Stimulated activated CD8-positive, alpha-beta memory T cell treated with anti-CD3 and anti-CD28 coated beads, Interleukin-7, amount 100 ng/mL, for 4 hours (primary cell): ENCODE results near the gene CHMP4A.
"Not testable (repeated sequence)": the region's sequence is repeated elsewhere in the genome, so short reads cannot be mapped to it uniquely, and the experiment has no call there.

Source experiments
- DNase-seq, 2 donors: peaks; one replicate each; pipeline ENCODE4 v3.0.0-alpha.2; 2020; ENCODE audit warnings: low read depth in 2 of 2

CHMP4A gene

GRCh38 chr14:24224618-24225071 is 11.4 kb upstream of the CHMP4A start:
- no peak for DNase-seq

- not testable (repeated sequence) for DNase-seq
Observed at GRCh38 chr14:24222987-24223386, 9.7 kb upstream of the CHMP4A start.

DNA sequence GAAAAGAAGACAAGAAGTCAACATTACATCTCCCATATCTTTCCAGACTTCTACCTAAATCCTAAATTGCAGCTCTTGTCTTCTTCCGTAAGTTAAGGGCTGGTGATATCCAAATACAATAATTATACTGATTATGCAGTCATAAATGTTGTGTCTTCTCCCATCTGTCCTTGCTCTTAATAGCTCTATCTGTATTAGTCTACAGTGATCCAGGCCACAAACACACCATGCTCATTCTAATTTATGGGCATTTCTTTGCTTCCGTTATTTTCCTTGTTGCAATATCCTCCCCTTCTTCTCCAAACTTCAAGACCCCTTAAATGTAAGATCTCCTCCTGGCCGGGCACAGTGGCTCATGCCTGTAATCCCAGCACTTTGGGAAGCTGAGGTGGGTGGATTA is 6.2 kb upstream of the CHMP4A start:
- DNase-seq, result no peak

DNA sequence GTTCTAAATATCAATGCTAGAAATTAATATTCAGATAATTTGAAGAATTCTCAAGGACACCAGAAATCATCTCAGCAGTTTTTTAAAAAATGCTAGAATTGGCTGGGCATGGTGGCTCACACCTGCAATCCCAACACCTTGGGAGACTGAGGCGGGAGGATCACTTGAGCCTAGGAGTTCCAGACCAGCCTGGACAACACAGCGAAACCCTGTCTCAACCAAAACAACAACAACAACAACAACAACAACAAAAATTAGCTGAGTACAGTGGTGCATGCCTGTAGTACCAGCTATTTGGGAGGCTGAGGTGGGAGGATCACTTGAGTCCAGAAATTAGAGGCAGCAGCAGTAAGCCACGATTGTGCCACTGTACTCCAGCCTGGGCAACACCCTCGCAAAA is 5.8 kb upstream of the CHMP4A start:
- no peak for DNase-seq

DNA sequence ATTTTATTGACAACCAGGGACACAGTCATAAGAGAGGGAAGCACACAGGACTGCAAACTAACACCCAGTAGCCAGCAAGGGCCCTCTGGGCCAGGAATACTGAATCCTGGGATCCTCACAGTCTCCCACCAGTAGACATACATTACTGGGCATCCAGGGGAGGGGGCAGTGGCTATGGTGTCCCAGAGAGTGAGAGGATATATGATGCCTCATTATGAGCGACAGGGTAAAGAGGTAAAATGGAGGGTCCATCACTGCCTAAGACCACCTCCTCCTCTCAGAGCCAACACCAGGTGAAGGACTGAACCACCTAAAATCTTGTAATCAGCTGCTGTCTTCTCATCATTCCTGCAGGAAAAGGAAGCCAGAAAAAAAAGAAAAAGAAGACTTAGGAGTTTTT is 3.6 kb upstream of the CHMP4A start:
- not testable (repeated sequence) for DNase-seq

- no peak for DNase-seq
Observed at GRCh38 chr14:24216345-24216699, 3.0 kb upstream of the CHMP4A start.

DNA sequence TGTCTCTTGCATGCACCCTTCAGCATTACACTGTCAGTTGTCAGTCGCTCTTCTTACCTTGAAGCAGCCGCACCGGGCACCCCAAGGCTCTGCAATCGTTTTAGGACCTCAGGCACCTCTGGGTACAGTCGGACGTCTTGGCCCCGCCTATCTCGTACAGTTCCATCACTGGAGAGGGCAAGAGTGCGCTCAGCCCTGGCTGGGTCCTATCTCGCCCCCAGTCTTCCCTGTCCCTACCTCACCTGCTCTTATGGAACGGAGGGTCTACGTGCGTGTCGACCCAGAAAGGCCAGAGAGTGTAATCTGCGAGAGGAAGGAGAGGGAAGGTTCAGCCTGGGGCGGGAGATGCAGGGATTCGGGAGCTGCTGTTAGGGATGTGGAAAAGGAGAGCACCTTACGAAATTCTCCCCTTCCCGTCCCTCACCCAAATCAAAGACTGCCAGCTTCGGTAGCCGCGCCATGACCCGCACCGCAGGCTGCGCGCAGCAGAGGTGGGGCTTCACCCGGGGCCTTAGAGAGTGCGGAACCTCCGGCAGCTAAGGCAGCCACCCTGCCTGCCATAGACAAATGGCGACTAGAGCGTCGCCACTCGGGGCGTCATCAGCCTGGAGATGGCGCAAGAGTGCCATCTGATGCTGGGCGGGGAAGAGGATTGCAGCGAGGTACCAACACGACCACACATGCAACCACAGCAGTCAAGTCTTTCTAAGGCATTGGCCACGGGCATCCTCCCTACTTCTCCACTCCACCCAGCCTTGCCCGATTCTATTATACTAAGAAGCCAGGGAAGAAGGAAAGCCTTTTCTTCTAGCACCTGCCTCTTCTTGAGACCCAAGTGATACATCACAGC is 2.4 kb upstream of the CHMP4A start, which contains the start of gene MDP1:
MDP1 (minus strand) TSS at position 572 of the 850 bp plus-strand sequence; CDS start at position 461, 111 bp downstream.
- DNase-seq, result peak; percentile 75 to 79

DNA sequence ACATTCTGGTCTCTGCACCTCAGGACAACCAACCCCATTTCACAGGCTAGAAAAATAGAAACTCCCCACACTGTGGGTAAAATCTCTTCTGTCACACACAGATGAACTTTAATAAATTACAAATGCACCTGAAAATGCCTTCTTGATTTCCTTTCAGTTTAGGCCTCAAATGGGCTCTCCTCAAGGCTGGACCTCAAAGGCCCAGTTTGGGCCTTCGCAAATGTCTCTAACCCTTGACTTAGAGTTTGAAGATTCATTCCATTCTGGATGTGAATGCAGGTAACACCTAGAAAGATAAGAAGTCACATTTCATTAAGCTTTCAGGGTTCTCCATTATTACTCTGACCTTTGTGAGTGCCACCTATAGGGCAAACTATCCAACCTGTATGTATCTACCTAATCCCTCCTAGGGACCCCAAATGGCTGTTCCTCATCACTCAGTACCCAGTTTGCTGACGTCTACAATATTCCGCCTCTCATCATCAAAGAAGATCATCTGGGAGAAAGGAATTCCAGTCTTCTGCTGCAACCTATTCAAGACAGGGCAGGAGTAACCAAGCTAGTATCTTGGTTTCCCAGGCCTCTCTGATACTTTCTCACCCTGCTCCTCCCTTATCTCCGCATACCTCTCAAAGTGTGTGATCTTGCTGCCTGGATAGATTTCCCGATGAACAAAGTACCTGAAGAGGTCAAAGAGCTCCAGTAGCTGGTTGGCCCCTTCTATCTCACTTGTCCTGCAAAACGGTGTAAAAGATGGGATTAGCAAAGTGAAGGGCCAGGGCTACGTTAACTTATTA is 776 bp upstream of the CHMP4A start:
- no peak for DNase-seq

GRCh38 chr14:24211311-24211710 is 2.0 kb downstream of the CHMP4A start:
- DNase-seq, result no peak

DNA sequence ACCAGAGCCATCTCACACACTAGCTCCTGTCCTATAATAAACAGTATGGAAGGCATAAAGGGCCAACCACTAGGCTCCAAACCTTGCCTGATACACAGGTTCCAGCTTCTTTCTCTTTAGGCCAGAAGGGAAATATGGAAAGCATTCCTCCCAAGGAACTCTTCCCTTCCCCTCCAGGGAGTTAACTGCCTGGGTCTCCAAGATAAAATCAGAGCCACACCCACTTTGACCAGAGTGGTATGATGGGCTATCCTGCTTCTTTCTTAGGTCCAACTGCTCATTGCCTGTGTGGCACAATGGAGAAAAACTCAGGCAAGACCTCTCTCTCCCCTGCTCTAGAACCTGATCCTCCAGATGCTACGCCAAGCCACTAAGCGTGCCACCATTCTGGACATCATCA is 5.7 kb downstream of the CHMP4A start:
- no peak for DNase-seq

DNA sequence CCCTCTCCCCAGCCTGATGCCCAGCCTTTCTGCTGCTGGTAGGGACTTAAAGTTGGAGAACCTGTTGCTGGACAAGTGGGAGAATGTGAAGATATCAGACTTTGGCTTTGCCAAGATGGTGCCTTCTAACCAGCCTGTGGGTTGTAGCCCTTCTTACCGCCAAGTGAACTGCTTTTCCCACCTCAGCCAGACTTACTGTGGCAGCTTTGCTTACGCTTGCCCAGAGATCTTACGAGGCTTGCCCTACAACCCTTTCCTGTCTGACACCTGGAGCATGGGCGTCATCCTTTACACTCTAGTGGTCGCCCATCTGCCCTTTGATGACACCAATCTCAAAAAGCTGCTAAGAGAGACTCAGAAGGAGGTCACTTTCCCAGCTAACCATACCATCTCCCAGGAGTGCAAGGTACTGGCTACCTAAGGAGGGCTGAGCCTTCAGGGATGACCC is 6.2 kb downstream of the CHMP4A start:
- DNase-seq, result no peak

DNA sequence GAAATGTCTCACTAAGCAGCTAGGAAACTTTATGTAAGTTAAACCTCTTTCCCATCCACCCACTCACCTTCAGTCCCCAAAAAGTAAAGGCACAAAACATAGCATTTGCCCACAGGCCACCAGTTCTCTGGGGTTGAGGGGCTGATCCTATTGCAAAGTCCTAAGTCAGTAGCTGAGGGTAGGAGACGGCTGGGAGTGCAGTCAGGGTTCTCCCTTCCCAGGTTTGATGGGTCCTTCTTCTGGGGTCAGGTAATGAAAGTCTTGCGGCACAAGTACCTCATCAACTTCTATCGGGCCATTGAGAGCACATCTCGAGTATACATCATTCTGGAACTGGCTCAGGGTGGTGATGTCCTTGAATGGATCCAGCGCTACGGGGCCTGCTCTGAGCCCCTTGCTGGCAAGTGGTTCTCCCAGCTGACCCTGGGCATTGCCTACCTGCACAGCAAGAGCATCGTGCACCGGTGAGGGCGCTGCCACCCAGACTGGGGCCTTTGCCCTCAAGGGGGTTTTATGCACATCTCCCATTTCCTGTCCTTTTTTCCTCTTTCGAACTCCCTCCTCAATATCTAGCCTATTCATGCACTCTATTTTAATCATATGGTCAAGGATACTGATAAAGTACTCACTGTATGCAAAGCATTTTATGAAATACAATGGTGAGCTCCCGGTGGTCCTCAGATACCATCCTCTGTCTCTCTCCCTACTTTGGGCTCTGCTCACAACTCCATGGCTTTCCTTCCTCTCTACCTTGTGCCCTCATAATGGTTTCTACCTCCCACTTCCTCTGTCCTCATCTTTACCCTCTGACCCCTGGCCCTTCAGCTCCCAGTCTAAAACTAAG is 6.8 kb downstream of the CHMP4A start:
- DNase-seq, result no peak

DNA sequence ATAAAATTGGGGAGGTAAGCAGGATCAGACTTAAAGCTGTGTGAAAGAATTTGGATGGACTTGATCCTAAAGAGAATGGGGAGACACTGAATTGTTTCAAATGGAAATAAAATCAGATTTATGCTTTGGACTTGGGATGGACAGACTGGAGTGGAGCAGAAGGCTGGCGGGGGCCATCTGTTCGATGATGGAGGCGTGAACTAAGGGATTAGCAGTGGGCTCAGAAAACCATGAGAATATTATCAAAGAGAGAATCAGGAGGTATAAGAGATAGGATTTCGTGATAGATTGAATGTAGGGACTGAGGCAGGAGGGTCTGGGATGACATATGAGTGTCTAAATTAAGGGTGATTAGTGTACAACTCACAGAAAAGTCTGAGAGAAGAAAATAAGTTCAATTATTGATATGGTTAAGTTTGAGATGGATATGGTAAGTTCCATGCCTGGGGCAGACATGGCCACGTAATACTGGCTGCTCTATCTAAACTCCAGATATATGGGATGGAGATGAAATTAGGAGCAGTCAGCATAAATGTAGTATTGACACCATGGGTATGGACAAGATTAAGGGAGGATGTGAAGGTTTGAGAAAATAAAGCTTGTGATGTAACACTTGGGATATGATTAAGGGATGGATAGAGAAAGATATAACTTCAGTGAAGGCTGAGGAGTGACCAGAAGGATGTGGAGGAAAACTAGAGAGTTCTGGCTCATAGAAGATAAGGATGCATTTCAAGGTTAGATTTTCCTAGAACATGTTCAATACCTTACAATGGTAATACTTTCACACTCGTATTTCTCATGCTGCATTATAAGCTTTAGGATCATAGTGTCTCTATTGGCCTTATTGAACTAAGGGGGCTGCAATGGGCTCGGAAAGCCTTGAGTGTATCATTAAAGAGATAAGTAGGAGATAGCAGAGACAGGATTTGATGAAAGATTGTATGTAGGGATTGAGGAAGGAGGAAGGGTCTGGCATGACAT is 8.8 kb downstream of the CHMP4A start:
- no peak for DNase-seq

DNA sequence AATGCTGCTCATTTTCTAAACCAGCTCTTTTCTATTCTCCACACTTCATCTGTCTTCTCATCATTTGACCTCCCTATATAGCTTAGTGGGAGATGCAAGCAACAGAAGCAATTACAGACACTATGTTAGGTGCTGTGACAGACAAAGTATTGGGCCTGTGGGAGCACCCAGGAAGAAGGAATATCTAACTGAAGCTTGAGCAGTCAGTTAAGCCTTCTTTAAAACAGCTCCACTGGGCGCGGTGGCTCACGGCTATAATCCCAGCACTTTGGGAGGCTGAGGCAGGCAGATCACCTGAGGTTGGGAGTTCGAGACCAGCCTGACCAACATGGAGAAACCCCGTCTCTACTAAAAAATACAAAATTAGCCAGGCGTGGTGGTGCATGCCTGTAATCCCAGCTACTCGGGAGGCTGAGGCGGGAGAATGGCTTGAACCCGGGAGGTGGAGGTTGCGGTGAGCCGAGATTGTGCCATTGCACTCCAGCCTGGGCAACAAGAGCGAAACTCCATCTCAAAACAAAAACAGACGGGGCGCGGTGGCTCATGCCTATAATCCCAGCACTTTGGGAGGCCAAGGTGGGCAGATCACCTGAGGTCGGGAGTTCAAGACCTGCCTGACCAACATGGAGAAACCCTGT is 9.9 kb downstream of the CHMP4A start:
- not testable (repeated sequence) for DNase-seq

DNA sequence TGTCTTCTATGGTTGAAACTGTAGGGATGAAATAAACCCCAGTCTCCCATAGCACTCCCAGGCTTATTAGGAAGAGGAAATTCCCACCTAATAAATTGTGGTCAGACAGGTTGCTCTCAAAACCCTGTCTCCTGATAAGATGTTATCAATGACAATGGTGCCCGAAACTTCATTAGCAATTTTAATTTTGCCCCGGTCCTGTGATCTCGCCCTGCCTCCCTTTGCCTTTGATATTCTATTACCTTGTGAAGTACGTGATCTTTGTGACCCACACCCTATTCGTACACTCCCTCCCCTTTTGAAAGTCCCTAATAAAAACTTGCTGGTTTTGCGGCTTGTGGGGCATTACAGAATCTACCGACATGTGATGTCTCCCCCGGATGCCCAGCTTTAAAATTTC is 10.8 kb downstream of the CHMP4A start:
- DNase-seq, result not testable (repeated sequence)

- DNase-seq, result no peak
Observed at GRCh38 chr14:24198814-24199524, 14.3 kb downstream of the CHMP4A start.

DNA sequence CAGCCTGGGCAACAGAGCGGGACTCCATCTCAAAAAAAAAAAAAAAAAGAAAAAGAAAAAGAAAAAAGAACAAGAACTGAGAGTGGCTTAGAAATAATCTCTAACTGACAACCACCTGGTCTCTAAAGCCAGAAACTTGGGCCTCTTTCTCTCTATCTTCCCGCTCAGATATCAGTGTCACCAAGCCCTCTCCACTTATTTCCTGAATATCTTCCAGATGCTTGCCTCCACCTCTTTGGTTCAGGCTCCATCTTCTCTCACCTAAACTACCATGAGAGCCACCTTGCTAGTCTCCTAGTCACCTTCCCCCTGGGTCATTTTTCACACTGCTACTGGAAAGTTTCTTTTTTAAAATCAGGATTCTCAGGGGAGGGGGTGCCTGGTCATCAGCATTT is 16.2 kb downstream of the CHMP4A start:
- no peak for DNase-seq

GRCh38 chr14:24196071-24197055 is 16.9 kb downstream of the CHMP4A start:
- no peak for DNase-seq
